ACC112 (cell line): ENCODE measurements around the gene PDF.

ENCODE experiments used
- H2AFZ ChIP-seq: fragments of 200-600 bp; sonication (generic); one replicate; pipeline ENCODE4 v1.6.0; 2017; ENCODE audit warnings: antibody characterized with exemption, low read length; ENCODE audit not compliant: unreplicated experiment
- H3K27ac ChIP-seq: fragments of 200-600 bp; sonication (generic); 2 replicates; pipeline ENCODE4 v1.5.1; 2014; ENCODE audit warnings: low read depth, mild to moderate bottlenecking, antibody characterized with exemption, low read length, moderate library complexity
- H3K27me3 ChIP-seq: fragments of 200-600 bp; sonication (generic); 2 replicates; pipeline ENCODE4 v1.6.1; 2014; ENCODE audit warnings: mild to moderate bottlenecking, antibody characterized with exemption, low read length, moderate library complexity, mixed read lengths; ENCODE audit not compliant: insufficient read depth
- H3K36me3 ChIP-seq: fragments of 200-600 bp; sonication (generic); 2 replicates; pipeline ENCODE4 v1.6.1; 2016; ENCODE audit warnings: mild to moderate bottlenecking, antibody characterized with exemption, low read length, moderate library complexity, mixed read lengths; ENCODE audit not compliant: insufficient read depth
- H3K4me1 ChIP-seq: fragments of 200-600 bp; sonication (generic); one replicate; pipeline ENCODE4 v1.6.1; 2016; ENCODE audit warnings: low read length, mixed read lengths; ENCODE audit not compliant: insufficient read depth, unreplicated experiment, control insufficient read depth
- H3K4me3 ChIP-seq: fragments of 200-600 bp; sonication (generic); 2 replicates; pipeline ENCODE4 v1.5.1; 2014; ENCODE audit warnings: mild to moderate bottlenecking, low read depth, low read length
- H3K79me2 ChIP-seq: fragments of 200-600 bp; sonication (generic); one replicate; pipeline ENCODE4 v1.6.0; 2016; ENCODE audit warnings: low read length; ENCODE audit not compliant: control insufficient read depth, unreplicated experiment, insufficient read depth

Gene PDF

GRCh38 chr16:69324013-69324531, 6.3 kb downstream of the PDF start:
- Histone ChIP-seq H3K4me1 (peaks cover 10% of the 10 kb centered on the region), H3K27ac (no peak overlapping the region)

GRCh38 chr16:69323415-69323814, 7.0 kb downstream of the PDF start:
- no peaks in the 10 kb centered on the region for H3K27me3 ChIP-seq
- H3K4me3 ChIP-seq = no peak overlapping the region
- no peak overlapping the region for H3K27ac ChIP-seq
- H2AFZ ChIP-seq = no peak overlapping the region
- H3K36me3 ChIP-seq = no peaks in the 10 kb centered on the region; the same call in 1 of the 2 replicates
- H3K79me2 ChIP-seq = peaks cover 28% of the 10 kb centered on the region
- H3K4me1 ChIP-seq = peaks cover 3% of the 10 kb centered on the region

More at GRCh38 chr16:69324013-69324531, 6.3 kb downstream of the PDF start:
- peaks cover 35% of the 10 kb centered on the region for H3K79me2 ChIP-seq
- no peaks in the 10 kb centered on the region for H3K27me3 ChIP-seq
- H2AFZ ChIP-seq = no peak overlapping the region
- no peaks in the 10 kb centered on the region; the same call in 1 of the 2 replicates for H3K36me3 ChIP-seq
- H3K4me3 ChIP-seq = no peak overlapping the region

GRCh38 chr16:69322343-69322742, 8.0 kb downstream of the PDF start:
- no peak overlapping the region for H3K4me3 ChIP-seq
- no peaks in the 10 kb centered on the region for H3K4me1 ChIP-seq
- no peaks in the 10 kb centered on the region; the same call in 1 of the 2 replicates for H3K36me3 ChIP-seq
- H3K27ac ChIP-seq = no peak overlapping the region
- no peak overlapping the region for H2AFZ ChIP-seq
- H3K79me2 ChIP-seq = peaks cover 22% of the 10 kb centered on the region
- H3K27me3 ChIP-seq = no peaks in the 10 kb centered on the region

GRCh38 chr16:69321080-69321479, 9.3 kb downstream of the PDF start:
- H3K79me2 ChIP-seq = peaks cover 14% of the 10 kb centered on the region
- H3K4me1 ChIP-seq = no peaks in the 10 kb centered on the region
- no peak overlapping the region for H3K4me3 ChIP-seq
- no peak overlapping the region for H2AFZ ChIP-seq
- H3K36me3 ChIP-seq = no peaks in the 10 kb centered on the region; the same call in 1 of the 2 replicates
- no peaks in the 10 kb centered on the region for H3K27me3 ChIP-seq
- H3K27ac ChIP-seq = no peak overlapping the region

- no peak overlapping the region for H3K4me3 ChIP-seq
- H3K36me3 ChIP-seq = no peaks in the 10 kb centered on the region; the same call in 1 of the 2 replicates
- no peaks in the 10 kb centered on the region for H3K4me1 ChIP-seq
- no peak overlapping the region for H3K27ac ChIP-seq
- peaks cover 11% of the 10 kb centered on the region for H3K79me2 ChIP-seq
- no peaks in the 10 kb centered on the region for H3K27me3 ChIP-seq
- H2AFZ ChIP-seq = no peak overlapping the region
Measured at GRCh38 chr16:69320740-69321073, 9.7 kb downstream of the PDF start.

GRCh38 chr16:69319826-69320739, 10.3 kb downstream of the PDF start:
- H3K36me3 ChIP-seq = no peaks in the 10 kb centered on the region; the same call in 1 of the 2 replicates
- peaks cover 13% of the 10 kb centered on the region for H3K79me2 ChIP-seq
- H3K4me3 ChIP-seq = no peak overlapping the region
- no peak overlapping the region for H3K27ac ChIP-seq
- H3K4me1 ChIP-seq = no peaks in the 10 kb centered on the region
- H3K27me3 ChIP-seq = no peaks in the 10 kb centered on the region
- H2AFZ ChIP-seq = no peak overlapping the region

- no peaks in the 10 kb centered on the region; the same call in 1 of the 2 replicates for H3K36me3 ChIP-seq
- peaks cover 15% of the 10 kb centered on the region for H3K79me2 ChIP-seq
- no peak overlapping the region for H2AFZ ChIP-seq
- H3K27me3 ChIP-seq = no peaks in the 10 kb centered on the region
- no peaks in the 10 kb centered on the region for H3K4me1 ChIP-seq
- no peak overlapping the region for H3K27ac ChIP-seq
- no peak overlapping the region for H3K4me3 ChIP-seq
Measured at GRCh38 chr16:69319381-69319780, 11.0 kb downstream of the PDF start.

- no peaks in the 10 kb centered on the region for H3K4me1 ChIP-seq
- H3K79me2 ChIP-seq = peaks cover 20% of the 10 kb centered on the region
- H3K27ac ChIP-seq = no peak overlapping the region
- H3K27me3 ChIP-seq = no peaks in the 10 kb centered on the region
- H3K4me3 ChIP-seq = no peak overlapping the region
- H3K36me3 ChIP-seq = no peaks in the 10 kb centered on the region; the same call in 1 of the 2 replicates
- H2AFZ ChIP-seq = no peak overlapping the region
Measured at GRCh38 chr16:69318911-69319289, 11.5 kb downstream of the PDF start.

- peaks cover 25% of the 10 kb centered on the region for H3K79me2 ChIP-seq
- no peaks in the 10 kb centered on the region for H3K27me3 ChIP-seq
- H3K4me1 ChIP-seq = no peaks in the 10 kb centered on the region
- H3K36me3 ChIP-seq = no peaks in the 10 kb centered on the region; the same call in 1 of the 2 replicates
- no peak overlapping the region for H3K4me3 ChIP-seq
- no peak overlapping the region for H2AFZ ChIP-seq
- no peak overlapping the region for H3K27ac ChIP-seq
Measured at GRCh38 chr16:69318177-69318910, 12.0 kb downstream of the PDF start.

- H3K4me3 ChIP-seq = no peak overlapping the region
- no peaks in the 10 kb centered on the region for H3K4me1 ChIP-seq
- H3K79me2 ChIP-seq = peaks cover 39% of the 10 kb centered on the region
- no peak overlapping the region for H3K27ac ChIP-seq
- H2AFZ ChIP-seq = no peak overlapping the region
- no peaks in the 10 kb centered on the region; the same call in 1 of the 2 replicates for H3K36me3 ChIP-seq
- H3K27me3 ChIP-seq = no peaks in the 10 kb centered on the region
Measured at GRCh38 chr16:69316595-69317034, 13.8 kb downstream of the PDF start.
